ENCODE results near the gene SAMD3.
"Not testable (repeated sequence)": the region's sequence is repeated elsewhere in the genome, so short reads cannot be mapped to it uniquely, and the experiment has no call there.

The SAMD3 gene

DNA sequence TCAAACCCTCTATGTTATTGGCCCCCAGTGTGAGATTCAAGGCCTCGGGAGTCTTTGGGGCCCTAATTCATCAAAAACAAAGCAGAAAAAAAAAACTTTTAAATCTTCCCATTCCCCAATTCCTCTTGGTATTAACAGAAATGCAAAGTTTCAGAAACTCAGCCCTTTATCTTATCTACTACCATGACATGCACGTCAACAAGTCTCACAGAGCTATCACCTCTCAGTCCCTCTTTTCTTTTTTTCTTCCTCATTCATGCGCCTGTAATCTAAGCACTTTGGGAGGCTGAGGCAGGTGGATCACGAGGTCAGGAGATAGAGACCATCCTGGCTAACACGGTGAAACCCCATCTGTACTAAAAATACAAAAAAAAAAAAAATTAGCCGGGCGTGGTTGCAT lies 22.7 kb downstream of the SAMD3 start:
- Histone ChIP-seq H3K36me3 (ENCODE audit: control insufficient read depth in 1 of 2, insufficient read depth in 2 of 2, low read depth in 1 of 2, low read length in 2 of 2) (peaks cover 0 to 11% of the 10 kb centered on the region in 2 experiments), H3K9ac (ENCODE audit: low read length) (no peak overlapping the region), H2AFZ (ENCODE audit: low read depth, low read length) (no peak overlapping the region)

DNA sequence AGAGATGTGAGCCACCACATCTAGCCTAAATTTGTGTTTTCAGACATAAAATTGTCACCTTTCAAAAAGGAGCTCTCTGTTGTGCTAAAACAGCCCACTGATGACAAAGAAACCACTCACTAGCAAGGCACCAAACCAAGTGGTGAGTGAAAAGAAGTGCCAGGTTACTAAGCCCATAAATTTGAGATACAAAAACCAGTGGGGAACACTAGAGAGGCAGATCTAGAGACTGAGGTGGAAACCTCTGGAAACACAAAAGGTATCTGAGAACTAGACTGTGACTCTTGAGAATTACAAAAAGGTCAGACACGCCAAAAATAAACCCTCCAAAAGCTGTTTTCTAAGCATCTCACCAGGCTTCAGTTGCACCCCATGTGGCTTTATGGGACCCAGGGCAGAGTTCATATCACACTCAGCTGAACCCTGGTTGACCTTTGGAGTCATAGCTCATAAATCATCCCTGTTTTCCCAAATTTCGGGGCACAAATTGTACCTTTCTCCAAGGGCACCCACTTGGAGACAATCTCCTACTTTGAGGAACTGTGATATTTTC lies 24.2 kb downstream of the SAMD3 start:
- 87% methylated on average over 1 of the region's 2 CpGs for WGBS
- Histone ChIP-seq H2AFZ (ENCODE audit: low read depth, low read length) (no peak overlapping the region), H3K27ac (ENCODE audit: low read length, poor library complexity, severe bottlenecking) (no peak overlapping the region)

More for the DNA sequence above, 22.7 kb downstream of the SAMD3 start:
- whole genome bisulfite sequencing = 81% methylated on average over 6 of the region's 7 CpGs
- no peak overlapping the region for H3K18ac ChIP-seq (ENCODE audit: low read depth in 1 of 2, low read length in 2 of 2)
- H3K14ac ChIP-seq (ENCODE audit: low read length in 2 of 2) = no peak overlapping the region
- no peaks in the 10 kb centered on the region for H3K9me3 ChIP-seq (ENCODE audit: control insufficient read depth, low read length)
- H2BK120ac ChIP-seq (ENCODE audit: low read depth, low read length) = no peak overlapping the region
- H4K91ac ChIP-seq (ENCODE audit: low read length) = no peak overlapping the region
- H3K23ac ChIP-seq (ENCODE audit: low read length in 2 of 2) = no peak overlapping the region
- no peak overlapping the region for H4K8ac ChIP-seq (ENCODE audit: low read length)
- H3K27ac ChIP-seq (ENCODE audit: low read length, poor library complexity, severe bottlenecking) = no peak overlapping the region
- H3K4me3 ChIP-seq (ENCODE audit: insufficient read depth in 1 of 2, low read depth in 1 of 2, low read length in 2 of 2) = no peak overlapping the region
- H3K4me2 ChIP-seq (ENCODE audit: low read length, poor library complexity, severe bottlenecking) = no peak overlapping the region
- DNase-seq = no peak
- no peak overlapping the region for H3K4ac ChIP-seq (ENCODE audit: low read depth in 1 of 2, low read length in 2 of 2)
- no peak overlapping the region for H2BK5ac ChIP-seq (ENCODE audit: low read depth, low read length, poor library complexity, severe bottlenecking)
- H3K4me1 ChIP-seq (ENCODE audit: control insufficient read depth, insufficient read depth, low read depth, low read length) = no peaks in the 10 kb centered on the region
- H2AK5ac ChIP-seq (ENCODE audit: low read length, severe bottlenecking) = no peak overlapping the region
- H3K27me3 ChIP-seq (ENCODE audit: control insufficient read depth in 1 of 2, insufficient read depth in 1 of 2, low read length in 2 of 2) = no peaks in the 10 kb centered on the region
- H3K79me1 ChIP-seq (replicated peaks; ENCODE audit: low read length, poor library complexity, severe bottlenecking) = no peaks in the 10 kb centered on the region
- H2BK15ac ChIP-seq (ENCODE audit: low read depth, poor library complexity, severe bottlenecking) = no peak overlapping the region
- no peak overlapping the region for H2BK12ac ChIP-seq (ENCODE audit: low read length in 2 of 2)

DNA sequence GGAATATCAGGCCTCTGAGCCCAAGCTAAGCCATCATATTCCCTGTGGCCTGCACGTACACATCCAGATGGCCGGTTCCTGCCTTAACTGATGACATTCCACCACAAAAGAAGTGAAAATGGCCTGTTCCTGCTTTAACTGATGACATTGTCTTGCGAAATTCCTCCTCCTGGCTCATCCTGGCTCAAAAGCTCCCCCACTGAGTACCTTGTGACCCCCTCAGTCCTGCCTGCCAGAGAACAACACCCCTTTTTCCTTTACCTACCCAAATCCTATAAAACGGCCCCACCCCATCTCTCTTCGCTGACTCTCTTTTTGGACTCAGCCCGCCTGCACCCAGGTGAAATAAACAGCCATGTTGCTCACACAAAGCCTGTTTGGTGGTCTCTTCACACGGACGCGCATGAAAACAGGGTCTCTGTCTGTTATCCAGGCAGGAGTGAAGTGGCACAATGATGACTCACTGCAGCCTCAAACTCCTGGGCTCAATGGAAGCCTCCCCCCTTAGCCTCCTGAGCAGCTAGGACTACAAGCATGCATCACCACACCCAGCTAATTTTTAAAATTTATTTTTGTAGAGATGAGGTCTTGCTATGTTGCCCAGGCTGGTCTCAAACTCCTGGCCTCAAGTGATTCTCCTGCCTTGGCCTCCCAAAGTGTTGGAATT lies 24.8 kb downstream of the SAMD3 start:
- not testable (repeated sequence) for H3K36me3 ChIP-seq (ENCODE audit: control insufficient read depth in 1 of 2, insufficient read depth in 2 of 2, low read depth in 1 of 2, low read length in 2 of 2); H2BK120ac ChIP-seq (ENCODE audit: low read depth, low read length)
- WGBS = 92% methylated on average over 9 of the region's 9 CpGs

More for the DNA sequence above, 24.2 kb downstream of the SAMD3 start:
- Histone ChIP-seq H3K36me3 (ENCODE audit: control insufficient read depth in 1 of 2, insufficient read depth in 2 of 2, low read depth in 1 of 2, low read length in 2 of 2) (peaks cover 0 to 8% of the 10 kb centered on the region in 2 experiments), H3K4me3 (ENCODE audit: insufficient read depth in 1 of 2, low read depth in 1 of 2, low read length in 2 of 2) (no peak overlapping the region), H2BK12ac (ENCODE audit: low read length in 2 of 2) (no peak overlapping the region), H2AK5ac (ENCODE audit: low read length, severe bottlenecking) (no peak overlapping the region), H3K9me3 (ENCODE audit: control insufficient read depth, low read length) (no peaks in the 10 kb centered on the region), H3K4ac (ENCODE audit: low read depth in 1 of 2, low read length in 2 of 2) (no peak overlapping the region), H3K9ac (ENCODE audit: low read length) (no peak overlapping the region), H2BK120ac (ENCODE audit: low read depth, low read length) (no peak overlapping the region), H4K8ac (ENCODE audit: low read length) (no peak overlapping the region), H3K14ac (ENCODE audit: low read length in 2 of 2) (no peak overlapping the region), H2BK5ac (ENCODE audit: low read depth, low read length, poor library complexity, severe bottlenecking) (no peak overlapping the region), H3K4me2 (ENCODE audit: low read length, poor library complexity, severe bottlenecking) (no peak overlapping the region), H3K27me3 (ENCODE audit: control insufficient read depth in 1 of 2, insufficient read depth in 1 of 2, low read length in 2 of 2) (no peaks in the 10 kb centered on the region), H3K23ac (ENCODE audit: low read length in 2 of 2) (no peak overlapping the region), H3K4me1 (ENCODE audit: control insufficient read depth, insufficient read depth, low read depth, low read length) (no peaks in the 10 kb centered on the region), H3K18ac (ENCODE audit: low read depth in 1 of 2, low read length in 2 of 2) (no peak overlapping the region), H3K79me1 (replicated peaks; ENCODE audit: low read length, poor library complexity, severe bottlenecking) (no peaks in the 10 kb centered on the region), H4K91ac (ENCODE audit: low read length) (no peak overlapping the region), H2BK15ac (ENCODE audit: low read depth, poor library complexity, severe bottlenecking) (no peak overlapping the region)
- no peak for DNase-seq

DNA sequence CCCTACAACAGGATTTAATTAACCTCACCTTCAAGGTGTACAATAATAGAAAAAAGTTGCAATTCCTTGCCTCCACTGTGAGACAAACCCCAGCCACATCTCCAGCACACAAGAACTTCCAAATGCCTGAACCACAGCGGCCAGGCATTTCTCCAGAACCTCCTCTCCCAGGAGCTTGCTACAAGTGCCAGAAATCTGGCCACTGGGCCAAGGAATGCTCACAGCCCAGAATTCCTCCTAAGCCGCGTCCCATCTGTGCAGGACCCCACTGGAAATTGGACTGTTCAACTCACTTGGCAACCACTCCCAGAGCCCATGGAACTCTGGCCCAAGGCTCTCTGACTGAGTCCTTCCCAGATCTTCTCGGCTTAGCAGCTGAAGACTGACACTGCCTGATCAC lies 28.3 kb downstream of the SAMD3 start:
- not testable (repeated sequence) for H3K27ac ChIP-seq (ENCODE audit: low read length, poor library complexity, severe bottlenecking); H2BK12ac ChIP-seq (ENCODE audit: low read length in 2 of 2); DNase-seq; H3K14ac ChIP-seq (ENCODE audit: low read length in 2 of 2); H3K79me1 ChIP-seq (replicated peaks; ENCODE audit: low read length, poor library complexity, severe bottlenecking); H3K9me3 ChIP-seq (ENCODE audit: control insufficient read depth, low read length); H3K18ac ChIP-seq (ENCODE audit: low read depth in 1 of 2, low read length in 2 of 2); H2AFZ ChIP-seq (ENCODE audit: low read depth, low read length); H2BK120ac ChIP-seq (ENCODE audit: low read depth, low read length); H2BK5ac ChIP-seq (ENCODE audit: low read depth, low read length, poor library complexity, severe bottlenecking); H3K4ac ChIP-seq (ENCODE audit: low read depth in 1 of 2, low read length in 2 of 2); H3K36me3 ChIP-seq (ENCODE audit: control insufficient read depth in 1 of 2, insufficient read depth in 2 of 2, low read depth in 1 of 2, low read length in 2 of 2); H4K91ac ChIP-seq (ENCODE audit: low read length); H3K4me3 ChIP-seq (ENCODE audit: insufficient read depth in 1 of 2, low read depth in 1 of 2, low read length in 2 of 2); H2BK15ac ChIP-seq (ENCODE audit: low read depth, poor library complexity, severe bottlenecking); H3K27me3 ChIP-seq (ENCODE audit: control insufficient read depth in 1 of 2, insufficient read depth in 1 of 2, low read length in 2 of 2); H2AK5ac ChIP-seq (ENCODE audit: low read length, severe bottlenecking); H3K4me1 ChIP-seq (ENCODE audit: control insufficient read depth, insufficient read depth, low read depth, low read length); H3K23ac ChIP-seq (ENCODE audit: low read length in 2 of 2); H3K4me2 ChIP-seq (ENCODE audit: low read length, poor library complexity, severe bottlenecking); H4K8ac ChIP-seq (ENCODE audit: low read length); H3K9ac ChIP-seq (ENCODE audit: low read length)
- 89% methylated on average over 4 of the region's 4 CpGs for WGBS

More for the DNA sequence above, 24.8 kb downstream of the SAMD3 start:
- not testable (repeated sequence) for H4K8ac ChIP-seq (ENCODE audit: low read length); H3K4me2 ChIP-seq (ENCODE audit: low read length, poor library complexity, severe bottlenecking); DNase-seq; H2AK5ac ChIP-seq (ENCODE audit: low read length, severe bottlenecking); H2BK5ac ChIP-seq (ENCODE audit: low read depth, low read length, poor library complexity, severe bottlenecking); H3K23ac ChIP-seq (ENCODE audit: low read length in 2 of 2); H3K4me3 ChIP-seq (ENCODE audit: insufficient read depth in 1 of 2, low read depth in 1 of 2, low read length in 2 of 2); H2AFZ ChIP-seq (ENCODE audit: low read depth, low read length); H3K18ac ChIP-seq (ENCODE audit: low read depth in 1 of 2, low read length in 2 of 2); H2BK12ac ChIP-seq (ENCODE audit: low read length in 2 of 2); H3K79me1 ChIP-seq (replicated peaks; ENCODE audit: low read length, poor library complexity, severe bottlenecking); H3K14ac ChIP-seq (ENCODE audit: low read length in 2 of 2); H3K27me3 ChIP-seq (ENCODE audit: control insufficient read depth in 1 of 2, insufficient read depth in 1 of 2, low read length in 2 of 2); H3K4ac ChIP-seq (ENCODE audit: low read depth in 1 of 2, low read length in 2 of 2); H2BK15ac ChIP-seq (ENCODE audit: low read depth, poor library complexity, severe bottlenecking); H3K4me1 ChIP-seq (ENCODE audit: control insufficient read depth, insufficient read depth, low read depth, low read length); H3K9ac ChIP-seq (ENCODE audit: low read length); H3K9me3 ChIP-seq (ENCODE audit: control insufficient read depth, low read length); H3K27ac ChIP-seq (ENCODE audit: low read length, poor library complexity, severe bottlenecking); H4K91ac ChIP-seq (ENCODE audit: low read length)
